MM.1S (cell line): Measurements from ENCODE around the gene ADCY9.

Source experiments
- DNase-seq: peaks from one replicate; pipeline ENCODE4 v3.0.0-alpha.2; 2015
- H2AFZ ChIP-seq: fragments of 300-600 bp; sonication (generic); 2 replicates; pipeline ENCODE4 v1.6.0; 2016; ENCODE audit warnings: antibody characterized with exemption, low read length
- H3F3A ChIP-seq: fragments of 300-600 bp; sonication (generic); 2 replicates; pipeline ENCODE4 v1.6.1; 2016; ENCODE audit warnings: mild to moderate bottlenecking, antibody characterized with exemption, low read length, moderate library complexity, mixed read lengths; ENCODE audit not compliant: insufficient read depth
- H3K27ac ChIP-seq: fragments of 300-600 bp; sonication (generic); 2 replicates; pipeline ENCODE4 v1.5.1; 2016; ENCODE audit warnings: mild to moderate bottlenecking, low read length
- H3K27me3 ChIP-seq: fragments of 300-600 bp; sonication (generic); replicated peaks from 2 replicates; pipeline ENCODE4 v1.6.0; 2016; ENCODE audit warnings: low read length; ENCODE audit not compliant: insufficient read depth
- H3K36me3 ChIP-seq: fragments of 300-600 bp; sonication (generic); replicated peaks from 2 replicates; pipeline ENCODE4 v1.6.1; 2016; ENCODE audit warnings: mild to moderate bottlenecking, low read length, mixed read lengths; ENCODE audit not compliant: insufficient read depth
- H3K4me1 ChIP-seq: fragments of 300-600 bp; sonication (generic); 2 replicates; pipeline ENCODE4 v1.6.1; 2016; ENCODE audit warnings: low read length, mixed read lengths
- H3K4me2 ChIP-seq: fragments of 300-600 bp; sonication (generic); 2 replicates; pipeline ENCODE4 v1.6.0; 2016; ENCODE audit warnings: low read depth, low read length
- H3K4me3 ChIP-seq: fragments of 300-600 bp; sonication (generic); 2 replicates; pipeline ENCODE4 v1.5.1; 2016; ENCODE audit warnings: low read length, mixed read lengths
- H3K79me2 ChIP-seq: fragments of 300-600 bp; sonication (generic); 2 replicates; pipeline ENCODE4 v1.6.1; 2016; ENCODE audit warnings: mixed run types, low read length, mixed read lengths
- H3K9ac ChIP-seq: fragments of 300-600 bp; sonication (generic); 2 replicates; pipeline ENCODE4 v1.6.1; 2016; ENCODE audit warnings: low read length, mixed read lengths
- H3K9me2 ChIP-seq: fragments of 300-600 bp; sonication (generic); replicated peaks from 2 replicates; pipeline ENCODE4 v1.6.1; 2016; ENCODE audit warnings: mild to moderate bottlenecking, low read length, mixed read lengths; ENCODE audit not compliant: insufficient read depth
- H3K9me3 ChIP-seq: fragments of 300-600 bp; sonication (generic); replicated peaks from 2 replicates; pipeline ENCODE4 v1.6.1; 2016; ENCODE audit warnings: mild to moderate bottlenecking, low read length, mixed read lengths; ENCODE audit not compliant: insufficient read depth
- H4K20me1 ChIP-seq: fragments of 300-600 bp; sonication (generic); 2 replicates; pipeline ENCODE4 v1.6.1; 2016; ENCODE audit warnings: mild to moderate bottlenecking, low read length, moderate library complexity, mixed read lengths; ENCODE audit not compliant: insufficient read depth
- EZH2 ChIP-seq: fragments of 300-600 bp; sonication (generic); optimal IDR thresholded peaks from 2 replicates; pipeline ENCODE3; 2017; ENCODE audit warnings: low read depth, mild to moderate bottlenecking, antibody characterized with exemption, low read length, mixed read lengths
- EZH2phosphoT487 ChIP-seq: fragments of 300-600 bp; sonication (generic); IDR thresholded peaks from 2 replicates; pipeline ENCODE4 v1.6.1; 2018; ENCODE audit warnings: antibody characterized with exemption, low read length
- TF ChIP-seq, protein P1 (sequence below): fragments of 300-600 bp; sonication (generic); IDR thresholded peaks from 2 replicates; pipeline ENCODE4 v1.5.1; 2016; ENCODE audit warnings: antibody characterized with exemption, low read length, mixed read lengths

ADCY9 gene

DNA sequence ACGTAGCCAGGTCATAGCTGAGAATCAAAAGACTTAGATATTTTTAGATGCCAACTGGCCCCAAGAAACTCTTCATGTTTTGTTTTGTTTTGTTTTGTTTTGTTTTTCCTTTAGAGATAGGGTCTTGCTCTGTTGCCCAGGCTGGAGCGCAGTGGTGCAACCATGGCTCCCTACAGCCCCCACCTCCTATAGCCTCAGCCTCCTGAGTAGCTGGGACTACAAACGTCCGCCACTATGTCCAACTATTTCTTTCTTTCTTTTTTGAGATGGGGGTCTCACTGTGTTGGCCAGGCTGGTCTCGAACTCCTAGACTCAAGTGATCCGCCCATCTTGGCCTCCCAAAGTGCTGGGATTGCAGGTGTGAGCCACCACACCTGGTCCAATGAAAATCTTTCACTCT, 107.1 kb downstream of the ADCY9 start:
- Histone ChIP-seq H3K27ac (no peak overlapping the region), H3K36me3 (no peaks in the 10 kb centered on the region), H3K9ac (no peak overlapping the region), H3K4me3 (no peak overlapping the region), H3K9me2 (no peaks in the 10 kb centered on the region), H3K27me3 (peaks cover 74% of the 10 kb centered on the region), H4K20me1 (no peaks in the 10 kb centered on the region), H3K4me1 (no peaks in the 10 kb centered on the region), H3F3A (no peaks in the 10 kb centered on the region), H3K9me3 (no peaks in the 10 kb centered on the region), H2AFZ (no peak overlapping the region), H3K79me2 (no peaks in the 10 kb centered on the region), H3K4me2 (no peak overlapping the region)
- DNase-seq: no peak
- TF ChIP-seq EZH2phosphoT487: no peak
- no peak for TF ChIP-seq EZH2
- TF ChIP-seq, protein P1, sequence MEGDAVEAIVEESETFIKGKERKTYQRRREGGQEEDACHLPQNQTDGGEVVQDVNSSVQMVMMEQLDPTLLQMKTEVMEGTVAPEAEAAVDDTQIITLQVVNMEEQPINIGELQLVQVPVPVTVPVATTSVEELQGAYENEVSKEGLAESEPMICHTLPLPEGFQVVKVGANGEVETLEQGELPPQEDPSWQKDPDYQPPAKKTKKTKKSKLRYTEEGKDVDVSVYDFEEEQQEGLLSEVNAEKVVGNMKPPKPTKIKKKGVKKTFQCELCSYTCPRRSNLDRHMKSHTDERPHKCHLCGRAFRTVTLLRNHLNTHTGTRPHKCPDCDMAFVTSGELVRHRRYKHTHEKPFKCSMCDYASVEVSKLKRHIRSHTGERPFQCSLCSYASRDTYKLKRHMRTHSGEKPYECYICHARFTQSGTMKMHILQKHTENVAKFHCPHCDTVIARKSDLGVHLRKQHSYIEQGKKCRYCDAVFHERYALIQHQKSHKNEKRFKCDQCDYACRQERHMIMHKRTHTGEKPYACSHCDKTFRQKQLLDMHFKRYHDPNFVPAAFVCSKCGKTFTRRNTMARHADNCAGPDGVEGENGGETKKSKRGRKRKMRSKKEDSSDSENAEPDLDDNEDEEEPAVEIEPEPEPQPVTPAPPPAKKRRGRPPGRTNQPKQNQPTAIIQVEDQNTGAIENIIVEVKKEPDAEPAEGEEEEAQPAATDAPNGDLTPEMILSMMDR: no peak

DNA sequence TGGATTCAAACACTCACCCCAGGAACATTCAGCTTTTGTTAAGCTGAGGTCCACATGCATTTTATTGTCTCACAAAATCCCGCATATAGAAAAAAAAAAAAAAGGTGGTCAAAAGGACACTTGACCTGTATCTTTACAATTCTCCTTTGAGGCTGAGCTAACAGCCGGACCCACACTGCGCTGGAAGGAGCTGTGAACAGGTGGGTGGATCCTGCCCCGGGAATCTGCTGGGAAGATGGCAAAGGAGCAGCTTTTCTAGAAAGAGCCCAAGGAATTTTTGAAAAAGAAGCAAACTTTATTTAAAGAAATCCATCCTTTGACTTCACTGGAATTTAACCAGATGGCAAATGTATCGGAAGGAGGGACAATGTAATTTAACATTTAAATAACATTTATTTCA, 108.1 kb downstream of the ADCY9 start:
- Histone ChIP-seq H4K20me1 (no peaks in the 10 kb centered on the region), H3K79me2 (no peaks in the 10 kb centered on the region), H3K27ac (no peak overlapping the region), H3K36me3 (no peaks in the 10 kb centered on the region), H3K4me1 (no peaks in the 10 kb centered on the region), H3K27me3 (peaks cover 82% of the 10 kb centered on the region), H2AFZ (no peak overlapping the region), H3F3A (no peaks in the 10 kb centered on the region), H3K4me3 (no peak overlapping the region), H3K9me3 (no peaks in the 10 kb centered on the region), H3K9ac (no peak overlapping the region), H3K9me2 (no peaks in the 10 kb centered on the region), H3K4me2 (no peak overlapping the region)
- TF ChIP-seq, protein P1: no peak
- TF ChIP-seq EZH2: no peak
- no peak for TF ChIP-seq EZH2phosphoT487
- DNase-seq: no peak

DNA sequence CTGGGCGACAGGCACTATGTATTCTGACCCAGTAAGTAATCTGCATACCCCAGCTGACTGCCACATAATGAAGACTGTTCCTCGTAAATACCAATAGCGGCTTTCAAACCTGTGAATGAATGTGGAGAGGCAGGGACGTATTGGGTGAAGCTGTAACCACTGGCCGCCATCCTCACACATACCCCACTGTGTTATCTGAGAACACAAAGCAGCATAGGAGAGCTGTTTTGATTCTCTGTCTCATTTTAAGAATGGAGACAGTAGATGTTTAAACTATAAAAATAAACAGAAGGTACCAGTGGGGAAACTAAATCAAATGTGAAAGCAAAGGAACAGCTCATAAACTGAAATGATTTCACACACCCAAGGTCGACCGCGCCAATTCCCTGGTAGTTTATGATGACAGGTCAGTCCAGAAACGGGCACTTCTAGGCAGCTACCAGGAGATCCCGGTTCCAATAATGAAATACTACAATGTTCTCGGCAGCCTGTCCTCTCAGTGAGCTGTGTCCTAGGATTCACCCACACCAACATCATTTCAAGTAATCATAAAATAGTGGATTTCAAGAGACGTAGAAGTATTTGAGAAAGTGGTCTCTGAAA, 109.7 kb downstream of the ADCY9 start:
- DNase-seq: no peak
- Histone ChIP-seq H3K9me2 (no peaks in the 10 kb centered on the region), H3K27me3 (peaks cover 67% of the 10 kb centered on the region), H3F3A (no peaks in the 10 kb centered on the region), H4K20me1 (no peaks in the 10 kb centered on the region), H3K4me3 (no peak overlapping the region), H3K4me1 (no peaks in the 10 kb centered on the region), H3K9me3 (no peaks in the 10 kb centered on the region), H3K79me2 (no peaks in the 10 kb centered on the region), H3K36me3 (no peaks in the 10 kb centered on the region), H3K9ac (no peak overlapping the region), H2AFZ (no peak overlapping the region), H3K4me2 (no peak overlapping the region), H3K27ac (no peak overlapping the region)
- no peak for TF ChIP-seq EZH2phosphoT487
- TF ChIP-seq, protein P1: no peak
- no peak for TF ChIP-seq EZH2
